Testis (tissue), 3 donors: Measurements from ENCODE around the gene ASAP2. TPM values are rescaled to one million over a fixed set of nuclear protein-coding genes. Genes with fewer than 3 reads are reported as not detected.

ENCODE experiments used
- DNase-seq: peaks from one replicate; pipeline ENCODE4 v3.0.0-alpha.2; 2019
- H3K27ac ChIP-seq, 2 donors: fragments of 200-600 bp; sonication (generic); one replicate each; pipeline ENCODE4 v1.5.1; 2019
- H3K27me3 ChIP-seq: fragments of 200-600 bp; sonication (generic); one replicate; pipeline ENCODE4 v1.5.1; 2019
- H3K36me3 ChIP-seq: fragments of 200-600 bp; sonication (generic); one replicate; pipeline ENCODE4 v1.5.1; 2017; ENCODE audit warnings: low read depth; ENCODE audit errors: missing control alignments
- H3K4me1 ChIP-seq: fragments of 200-600 bp; sonication (generic); one replicate; pipeline ENCODE4 v1.5.1; 2019
- H3K4me3 ChIP-seq, 2 donors: fragments of 200-600 bp; sonication (generic); one replicate each; pipeline ENCODE4 v1.5.1; 2017 to 2019
- H3K9me3 ChIP-seq: fragments of 200-600 bp; sonication (generic); one replicate; pipeline ENCODE4 v1.5.1; 2017
- POLR2A ChIP-seq: fragments of 450-650 bp; IDR thresholded peaks from one replicate; pipeline ENCODE4 v1.6.1; 2017; ENCODE audit warnings: antibody characterized with exemption, mild to moderate bottlenecking, moderate library complexity
- WGBS, 2 donors: methylation state at CpG; one replicate each; pipeline ENCODE4 v1.1.5; 2018; 5-methylcytosine and 5-hydroxymethylcytosine counted together
- intact Hi-C: fragments of 100-400 bp; cut with DNase I; formaldehyde crosslinking; loops from one replicate; pipeline ENCODE4 v1.15.1; 2023; ENCODE audit warnings: low total_unique reads
- polyA plus RNA-seq: library from polyadenylated mRNA; stranded (reverse); fragments of 350-450 nt; fragmentation: Illumina TruSeq; extraction: RNeasy Lipid Tissue Mini Kit (QIAGEN cat#74804); gene quantifications from one replicate; pipeline ENCODE4 v1.2.3, GENCODE V29; 2014; ENCODE audit warnings: low read depth, low replicate concordance; ENCODE audit not compliant: insufficient read depth
- total RNA-seq, 2 donors: library from RNA; depleted of rRNA; stranded (reverse); fragments of >200 nt; gene quantifications; one replicate each; pipeline ENCODE4 v1.2.3, GENCODE V29; 2016
- TF ChIP-seq, protein P1 (sequence below), 3 experiments: fragments of 450-650 bp in 2 of 3; fragments of 200-600 bp in 1 of 3; sonication (generic) in 1 of 3; IDR thresholded peaks; one replicate each; pipeline ENCODE4 v1.5.1; 2016 to 2019; ENCODE audit warnings: antibody characterized with exemption in 3 of 3, mild to moderate bottlenecking in 2 of 3, moderate library complexity in 1 of 3

ASAP2 gene
- total and polyA plus RNA-seq, 3 donors from 2014 or later, result 42.4 to 87.2 (median 79.0) TPM

DNA sequence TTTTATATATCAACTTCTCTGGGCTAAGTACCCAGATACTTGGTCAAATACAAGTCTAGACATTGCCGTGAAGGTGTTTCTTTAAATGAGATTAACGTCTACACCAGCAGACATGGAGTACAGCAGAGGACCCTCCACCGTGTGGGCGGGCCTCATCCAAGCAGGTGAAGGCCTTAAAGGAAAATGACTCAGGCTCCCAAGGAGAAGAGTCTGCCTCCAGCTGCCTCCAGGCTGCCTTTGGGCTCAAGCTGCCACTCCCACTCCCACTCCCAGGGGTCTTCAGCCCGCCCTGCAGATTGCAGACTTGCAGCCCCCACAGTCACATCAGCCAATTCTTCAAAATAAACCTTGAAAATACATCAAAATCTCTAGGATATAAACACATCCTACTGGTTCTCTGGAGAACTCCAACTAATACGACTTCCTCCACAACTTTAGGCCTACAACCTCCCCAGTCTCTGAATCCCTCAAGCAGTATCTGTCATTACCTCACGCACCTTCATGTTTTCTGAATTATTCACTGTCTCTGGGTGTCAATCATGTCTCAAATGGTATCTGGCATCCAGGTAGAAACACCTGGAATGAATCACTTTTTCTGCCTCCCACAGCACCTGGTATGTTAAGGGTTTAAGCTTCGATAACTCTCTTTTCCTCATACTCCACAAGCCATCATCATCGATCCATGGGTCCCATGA is 209.8 kb downstream of the ASAP2 start:
- H3K9me3 ChIP-seq, result no peaks in the 10 kb centered on the region
- no peak overlapping the region for H3K4me3 ChIP-seq
- intact Hi-C loops, result no loop called here
- no peaks in the 10 kb centered on the region for H3K4me1 ChIP-seq
- no peaks in the 10 kb centered on the region for H3K36me3 ChIP-seq
- H3K27ac ChIP-seq, result no peak overlapping the region
- no peaks in the 10 kb centered on the region for H3K27me3 ChIP-seq
- no peak for TF ChIP-seq POLR2A
- TF ChIP-seq, protein P1, sequence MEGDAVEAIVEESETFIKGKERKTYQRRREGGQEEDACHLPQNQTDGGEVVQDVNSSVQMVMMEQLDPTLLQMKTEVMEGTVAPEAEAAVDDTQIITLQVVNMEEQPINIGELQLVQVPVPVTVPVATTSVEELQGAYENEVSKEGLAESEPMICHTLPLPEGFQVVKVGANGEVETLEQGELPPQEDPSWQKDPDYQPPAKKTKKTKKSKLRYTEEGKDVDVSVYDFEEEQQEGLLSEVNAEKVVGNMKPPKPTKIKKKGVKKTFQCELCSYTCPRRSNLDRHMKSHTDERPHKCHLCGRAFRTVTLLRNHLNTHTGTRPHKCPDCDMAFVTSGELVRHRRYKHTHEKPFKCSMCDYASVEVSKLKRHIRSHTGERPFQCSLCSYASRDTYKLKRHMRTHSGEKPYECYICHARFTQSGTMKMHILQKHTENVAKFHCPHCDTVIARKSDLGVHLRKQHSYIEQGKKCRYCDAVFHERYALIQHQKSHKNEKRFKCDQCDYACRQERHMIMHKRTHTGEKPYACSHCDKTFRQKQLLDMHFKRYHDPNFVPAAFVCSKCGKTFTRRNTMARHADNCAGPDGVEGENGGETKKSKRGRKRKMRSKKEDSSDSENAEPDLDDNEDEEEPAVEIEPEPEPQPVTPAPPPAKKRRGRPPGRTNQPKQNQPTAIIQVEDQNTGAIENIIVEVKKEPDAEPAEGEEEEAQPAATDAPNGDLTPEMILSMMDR (IDR thresholded peaks at IDR 0.05), result no peak
- no peak for DNase-seq
- WGBS, 2 donors, result 82 to 84% methylated on average over 9 of the region's 9 CpGs

DNA sequence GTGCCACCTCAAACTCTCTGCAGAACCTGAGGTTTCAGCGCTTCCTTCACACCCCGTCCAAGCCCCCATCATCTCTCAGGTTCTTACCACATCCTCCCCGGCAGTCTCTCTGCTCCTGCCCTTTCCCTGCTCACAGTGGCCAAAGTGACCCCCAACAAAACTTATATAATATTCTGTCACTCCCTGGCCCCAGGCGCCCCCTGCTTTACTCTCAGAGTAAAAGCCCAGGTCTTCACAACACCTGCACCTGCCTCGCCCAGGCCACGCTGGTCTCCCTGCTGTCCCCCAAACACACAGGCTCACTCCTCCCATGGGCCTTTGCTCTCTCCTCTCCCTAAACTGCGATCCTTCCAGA is 210.3 kb downstream of the ASAP2 start:
- no peaks in the 10 kb centered on the region for H3K9me3 ChIP-seq
- 94 to 96% methylated on average over 7 of the region's 7 CpGs for WGBS, 2 donors
- H3K36me3 ChIP-seq, result no peaks in the 10 kb centered on the region
- intact Hi-C loops, result no loop called here
- no peak overlapping the region for H3K4me3 ChIP-seq
- no peak for TF ChIP-seq POLR2A
- TF ChIP-seq, protein P1 (IDR thresholded peaks at IDR 0.05), result no peak
- no peaks in the 10 kb centered on the region for H3K27me3 ChIP-seq
- no peak for DNase-seq
- no peaks in the 10 kb centered on the region for H3K4me1 ChIP-seq
- H3K27ac ChIP-seq, result no peak overlapping the region

DNA sequence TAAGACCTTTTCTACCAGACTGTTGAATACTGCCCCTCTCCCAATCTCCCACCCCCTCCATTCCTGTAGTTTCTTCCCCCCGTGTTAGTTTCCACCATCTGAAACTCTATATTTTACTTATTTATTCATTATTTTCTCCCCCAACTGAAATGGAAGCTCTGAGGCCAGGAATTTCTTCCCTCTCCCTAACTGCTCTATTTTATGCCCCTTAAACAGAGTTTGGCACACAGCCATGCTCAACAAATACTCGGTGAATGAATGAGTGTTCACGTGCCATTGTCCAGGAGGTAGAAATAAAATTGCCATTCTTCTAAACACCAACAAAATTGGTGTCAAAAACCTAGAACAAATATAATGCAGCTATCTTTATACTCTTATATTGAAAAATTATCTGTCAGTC is 211.1 kb downstream of the ASAP2 start:
- Histone ChIP-seq H3K4me3 (no peak overlapping the region), H3K9me3 (no peaks in the 10 kb centered on the region), H3K27me3 (no peaks in the 10 kb centered on the region), H3K4me1 (no peaks in the 10 kb centered on the region), H3K36me3 (no peaks in the 10 kb centered on the region), H3K27ac (no peak overlapping the region)
- WGBS, 2 donors, result 71 to 72% methylated on average over 3 of the region's 3 CpGs
- intact Hi-C loops, result no loop called here
- no peak for DNase-seq
- no peak for TF ChIP-seq POLR2A
- TF ChIP-seq, protein P1 (IDR thresholded peaks at IDR 0.05), result no peak

DNA sequence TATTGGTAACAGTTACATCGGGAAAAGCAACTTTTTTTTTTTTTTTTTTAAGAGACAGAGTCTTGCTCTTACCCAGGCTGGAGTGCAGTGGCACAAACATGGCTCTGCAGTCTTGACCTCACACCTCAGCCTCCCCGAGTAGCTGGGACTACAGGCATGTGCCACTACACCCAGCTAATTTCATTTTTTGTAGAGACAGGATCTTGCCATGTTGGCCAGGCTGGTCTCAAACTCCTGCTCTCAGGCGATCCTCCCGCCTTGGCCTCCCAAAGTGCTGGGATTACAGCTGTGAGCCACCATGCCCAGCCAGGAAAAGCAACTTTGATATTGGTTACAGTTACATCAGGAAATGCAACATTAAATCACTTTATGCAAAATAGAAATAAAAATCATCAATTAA is 212.1 kb downstream of the ASAP2 start:
- intact Hi-C loops, result no loop called here
- Histone ChIP-seq H3K4me1 (no peaks in the 10 kb centered on the region), H3K9me3 (no peaks in the 10 kb centered on the region), H3K4me3 (no peak overlapping the region), H3K27ac (no peak overlapping the region), H3K36me3 (no peaks in the 10 kb centered on the region), H3K27me3 (no peaks in the 10 kb centered on the region)
- 86 to 89% methylated on average over 4 of the region's 4 CpGs for WGBS, 2 donors
- DNase-seq, result no peak
- TF ChIP-seq POLR2A, result no peak
- TF ChIP-seq, protein P1 (IDR thresholded peaks at IDR 0.05), result no peak

DNA sequence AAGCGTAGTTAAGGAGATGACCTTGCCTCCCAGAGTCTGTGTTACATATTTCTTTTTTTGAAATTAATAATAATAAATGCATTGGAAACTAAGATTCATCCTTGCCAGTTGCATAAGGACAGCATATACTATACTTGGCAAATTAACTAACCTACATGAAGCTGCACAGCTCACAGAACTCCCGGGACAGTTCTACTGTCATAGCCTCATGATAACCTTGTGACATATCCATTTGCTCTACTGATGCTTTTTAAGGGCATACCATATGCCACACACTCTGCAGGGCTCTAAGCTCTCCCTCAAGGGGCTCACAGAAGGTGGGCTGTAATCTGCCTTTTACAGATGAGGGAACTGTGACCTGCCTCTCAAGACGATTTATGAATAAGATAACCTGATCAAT is 212.9 kb downstream of the ASAP2 start:
- Histone ChIP-seq H3K36me3 (no peaks in the 10 kb centered on the region), H3K27ac (no peak overlapping the region), H3K27me3 (no peaks in the 10 kb centered on the region), H3K4me3 (no peak overlapping the region), H3K9me3 (no peaks in the 10 kb centered on the region), H3K4me1 (peaks cover 4% of the 10 kb centered on the region)
- intact Hi-C loops, result no loop called here
- DNase-seq, result no peak
- TF ChIP-seq, protein P1 (IDR thresholded peaks at IDR 0.05), result no peak
- no peak for TF ChIP-seq POLR2A
- WGBS, 2 donors, result 84 to 88% methylated on average over 3 of the region's 3 CpGs
